H1 (cell line): Measurements from ENCODE around the gene SLC18A3. TPM values are rescaled to one million over a fixed set of nuclear protein-coding genes. Genes with fewer than 3 reads are reported as not detected.

Experiments used
- CTBP2 ChIP-seq: IDR thresholded peaks from 2 replicates; pipeline ENCODE4 v1.7.0; 2011; ENCODE audit warnings: borderline replicate concordance, mild to moderate bottlenecking, moderate library complexity, mixed read lengths, low read length; ENCODE audit not compliant: insufficient read depth, insufficient read length
- FOSL1 ChIP-seq: IDR thresholded peaks from 2 replicates; pipeline ENCODE4 v1.6.1; 2011; ENCODE audit warnings: mild to moderate bottlenecking, low read depth, low read length, moderate library complexity; ENCODE audit not compliant: insufficient read depth
- HDAC2 ChIP-seq, 2 experiments: fragments of 300-600 bp in 1 of 2; sonication (generic) in 1 of 2; IDR thresholded peaks; 2 replicates each; pipeline ENCODE4 v1.6.1; 2011 to 2012; ENCODE audit warnings: low read depth in 2 of 2, low read length in 2 of 2, mild to moderate bottlenecking in 2 of 2, moderate library complexity in 2 of 2, borderline replicate concordance in 1 of 2, inconsistent platforms in 1 of 2
- HDAC6 ChIP-seq: IDR thresholded peaks from one replicate; pipeline ENCODE4 v1.7.1; 2012; ENCODE audit warnings: low read depth, mild to moderate bottlenecking, inconsistent platforms, low read length, moderate library complexity
- MAX ChIP-seq: IDR thresholded peaks from 2 replicates; pipeline ENCODE4 v1.6.1; 2012; ENCODE audit warnings: inconsistent platforms
- NRF1 ChIP-seq: IDR thresholded peaks from 2 replicates; pipeline ENCODE4 v1.6.1; 2011; ENCODE audit warnings: mild to moderate bottlenecking, low read depth, low read length, improper control_type of control experiment
- SUZ12 ChIP-seq: fragments of 200-600 bp; sonication (generic); IDR thresholded peaks from 2 replicates; pipeline ENCODE4 v1.6.1; 2012; ENCODE audit warnings: mild to moderate bottlenecking, inconsistent platforms, low read length, moderate library complexity, mixed read lengths
- USF2 ChIP-seq: IDR thresholded peaks from 2 replicates; pipeline ENCODE4 v1.6.1; 2011; ENCODE audit warnings: low read length, improper control_type of control experiment
- polyA plus RNA-seq, 7 experiments: library from polyadenylated mRNA; depleted of rRNA in 3 of 7; stranded (reverse) in 5 of 7; unstranded in 2 of 7; fragments of >200 nt in 5 of 7; fragments of 200-250 nt in 2 of 7; gene quantifications; 1 replicate in 5 of 7; 2 replicates in 1 of 7; 4 replicates in 1 of 7; pipeline versions ENCODE4 v1.2.1 to v1.2.3, GENCODE V29; 2011 to 2013; ENCODE audit warnings: missing spikeins in 2 of 7, mixed read lengths in 2 of 7
- total RNA-seq: library from RNA; stranded (reverse); fragmentation: NEBNext Ultra II Directional; extraction: Animal tissue kit (Norgen Biotek cat#: 25700); gene quantifications from 2 replicates; pipeline ENCODE4 v1.2.1, GENCODE V29; 2021
- TF ChIP-seq, protein P1 (sequence below): fragments of 300-600 bp; sonication (generic); IDR thresholded peaks from 2 replicates; pipeline ENCODE4 v1.7.1; 2012; ENCODE audit warnings: low read length, moderate library complexity, mild to moderate bottlenecking, inconsistent platforms; ENCODE audit not compliant: insufficient replicate concordance

Gene SLC18A3
- total and polyA plus RNA-seq, 2 of the 8 experiments (the other 6 are each of a cell fraction or from before 2014, with no cell fraction given): 0.17 TPM; not detected in 1

DNA sequence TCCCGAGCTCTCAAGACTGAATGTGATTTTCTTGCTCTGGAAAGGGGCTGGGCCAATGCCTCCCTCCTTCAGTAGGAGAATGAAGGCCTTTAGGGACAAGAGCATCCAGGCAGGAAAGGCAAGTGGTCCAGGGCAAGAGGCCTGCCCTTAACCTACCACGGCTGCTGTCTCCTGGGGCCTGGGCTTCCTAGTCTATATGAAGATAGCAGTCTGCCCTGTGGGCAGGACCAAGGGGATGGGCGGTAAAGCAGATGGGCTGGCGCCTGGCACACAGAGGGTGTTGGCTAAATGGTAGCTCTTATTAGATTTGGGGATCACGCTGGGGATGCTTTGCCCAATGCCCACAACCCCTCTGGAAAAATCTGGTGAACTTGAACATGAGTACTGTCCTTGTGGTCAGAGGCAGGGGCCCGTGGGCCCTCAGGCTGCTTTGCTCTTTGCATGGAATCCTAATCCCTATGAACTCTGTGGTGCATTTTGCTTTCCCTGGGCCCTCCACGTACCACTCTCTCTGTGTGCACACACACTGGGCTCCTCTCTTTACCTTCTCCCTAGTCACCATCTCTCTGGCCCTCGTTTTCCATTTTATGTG is 24.1 kb downstream of the SLC18A3 start (continued):
- TF ChIP-seq, protein P1, sequence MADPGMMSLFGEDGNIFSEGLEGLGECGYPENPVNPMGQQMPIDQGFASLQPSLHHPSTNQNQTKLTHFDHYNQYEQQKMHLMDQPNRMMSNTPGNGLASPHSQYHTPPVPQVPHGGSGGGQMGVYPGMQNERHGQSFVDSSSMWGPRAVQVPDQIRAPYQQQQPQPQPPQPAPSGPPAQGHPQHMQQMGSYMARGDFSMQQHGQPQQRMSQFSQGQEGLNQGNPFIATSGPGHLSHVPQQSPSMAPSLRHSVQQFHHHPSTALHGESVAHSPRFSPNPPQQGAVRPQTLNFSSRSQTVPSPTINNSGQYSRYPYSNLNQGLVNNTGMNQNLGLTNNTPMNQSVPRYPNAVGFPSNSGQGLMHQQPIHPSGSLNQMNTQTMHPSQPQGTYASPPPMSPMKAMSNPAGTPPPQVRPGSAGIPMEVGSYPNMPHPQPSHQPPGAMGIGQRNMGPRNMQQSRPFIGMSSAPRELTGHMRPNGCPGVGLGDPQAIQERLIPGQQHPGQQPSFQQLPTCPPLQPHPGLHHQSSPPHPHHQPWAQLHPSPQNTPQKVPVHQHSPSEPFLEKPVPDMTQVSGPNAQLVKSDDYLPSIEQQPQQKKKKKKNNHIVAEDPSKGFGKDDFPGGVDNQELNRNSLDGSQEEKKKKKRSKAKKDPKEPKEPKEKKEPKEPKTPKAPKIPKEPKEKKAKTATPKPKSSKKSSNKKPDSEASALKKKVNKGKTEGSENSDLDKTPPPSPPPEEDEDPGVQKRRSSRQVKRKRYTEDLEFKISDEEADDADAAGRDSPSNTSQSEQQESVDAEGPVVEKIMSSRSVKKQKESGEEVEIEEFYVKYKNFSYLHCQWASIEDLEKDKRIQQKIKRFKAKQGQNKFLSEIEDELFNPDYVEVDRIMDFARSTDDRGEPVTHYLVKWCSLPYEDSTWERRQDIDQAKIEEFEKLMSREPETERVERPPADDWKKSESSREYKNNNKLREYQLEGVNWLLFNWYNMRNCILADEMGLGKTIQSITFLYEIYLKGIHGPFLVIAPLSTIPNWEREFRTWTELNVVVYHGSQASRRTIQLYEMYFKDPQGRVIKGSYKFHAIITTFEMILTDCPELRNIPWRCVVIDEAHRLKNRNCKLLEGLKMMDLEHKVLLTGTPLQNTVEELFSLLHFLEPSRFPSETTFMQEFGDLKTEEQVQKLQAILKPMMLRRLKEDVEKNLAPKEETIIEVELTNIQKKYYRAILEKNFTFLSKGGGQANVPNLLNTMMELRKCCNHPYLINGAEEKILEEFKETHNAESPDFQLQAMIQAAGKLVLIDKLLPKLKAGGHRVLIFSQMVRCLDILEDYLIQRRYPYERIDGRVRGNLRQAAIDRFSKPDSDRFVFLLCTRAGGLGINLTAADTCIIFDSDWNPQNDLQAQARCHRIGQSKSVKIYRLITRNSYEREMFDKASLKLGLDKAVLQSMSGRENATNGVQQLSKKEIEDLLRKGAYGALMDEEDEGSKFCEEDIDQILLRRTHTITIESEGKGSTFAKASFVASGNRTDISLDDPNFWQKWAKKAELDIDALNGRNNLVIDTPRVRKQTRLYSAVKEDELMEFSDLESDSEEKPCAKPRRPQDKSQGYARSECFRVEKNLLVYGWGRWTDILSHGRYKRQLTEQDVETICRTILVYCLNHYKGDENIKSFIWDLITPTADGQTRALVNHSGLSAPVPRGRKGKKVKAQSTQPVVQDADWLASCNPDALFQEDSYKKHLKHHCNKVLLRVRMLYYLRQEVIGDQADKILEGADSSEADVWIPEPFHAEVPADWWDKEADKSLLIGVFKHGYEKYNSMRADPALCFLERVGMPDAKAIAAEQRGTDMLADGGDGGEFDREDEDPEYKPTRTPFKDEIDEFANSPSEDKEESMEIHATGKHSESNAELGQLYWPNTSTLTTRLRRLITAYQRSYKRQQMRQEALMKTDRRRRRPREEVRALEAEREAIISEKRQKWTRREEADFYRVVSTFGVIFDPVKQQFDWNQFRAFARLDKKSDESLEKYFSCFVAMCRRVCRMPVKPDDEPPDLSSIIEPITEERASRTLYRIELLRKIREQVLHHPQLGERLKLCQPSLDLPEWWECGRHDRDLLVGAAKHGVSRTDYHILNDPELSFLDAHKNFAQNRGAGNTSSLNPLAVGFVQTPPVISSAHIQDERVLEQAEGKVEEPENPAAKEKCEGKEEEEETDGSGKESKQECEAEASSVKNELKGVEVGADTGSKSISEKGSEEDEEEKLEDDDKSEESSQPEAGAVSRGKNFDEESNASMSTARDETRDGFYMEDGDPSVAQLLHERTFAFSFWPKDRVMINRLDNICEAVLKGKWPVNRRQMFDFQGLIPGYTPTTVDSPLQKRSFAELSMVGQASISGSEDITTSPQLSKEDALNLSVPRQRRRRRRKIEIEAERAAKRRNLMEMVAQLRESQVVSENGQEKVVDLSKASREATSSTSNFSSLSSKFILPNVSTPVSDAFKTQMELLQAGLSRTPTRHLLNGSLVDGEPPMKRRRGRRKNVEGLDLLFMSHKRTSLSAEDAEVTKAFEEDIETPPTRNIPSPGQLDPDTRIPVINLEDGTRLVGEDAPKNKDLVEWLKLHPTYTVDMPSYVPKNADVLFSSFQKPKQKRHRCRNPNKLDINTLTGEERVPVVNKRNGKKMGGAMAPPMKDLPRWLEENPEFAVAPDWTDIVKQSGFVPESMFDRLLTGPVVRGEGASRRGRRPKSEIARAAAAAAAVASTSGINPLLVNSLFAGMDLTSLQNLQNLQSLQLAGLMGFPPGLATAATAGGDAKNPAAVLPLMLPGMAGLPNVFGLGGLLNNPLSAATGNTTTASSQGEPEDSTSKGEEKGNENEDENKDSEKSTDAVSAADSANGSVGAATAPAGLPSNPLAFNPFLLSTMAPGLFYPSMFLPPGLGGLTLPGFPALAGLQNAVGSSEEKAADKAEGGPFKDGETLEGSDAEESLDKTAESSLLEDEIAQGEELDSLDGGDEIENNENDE: no peak
- TF ChIP-seq HDAC6 (no peak), FOSL1 (no peak), CTBP2 (no peak), SUZ12 (no peak), HDAC2 (IDR thresholded peaks at IDR 0.05; ENCODE audit: borderline replicate concordance in 1 of 2, low read depth in 2 of 2, low read length in 2 of 2) (no peak), MAX (no peak), USF2 (no peak), NRF1 (no peak)
